Gastrocnemius medialis (tissue), 4 donors: Measurements from ENCODE around the gene CHKB. TPM values are rescaled to one million over a fixed set of nuclear protein-coding genes. Genes with fewer than 3 reads are reported as not detected.

Experiments used
- ATAC-seq, 2 donors: fragments of 150-250 bp; one replicate each; pipeline ENCODE4 v1.9.1; 2016
- DNase-seq, 2 donors: peaks; one replicate each; pipeline ENCODE4 v3.0.0-alpha.2; 2019
- H3K27ac ChIP-seq, 4 donors: fragments of 200-600 bp; sonication (generic); 1 replicate in 1 of 4; 2 replicates in 3 of 4; pipeline ENCODE4 v1.5.1; 2016 to 2018; ENCODE audit warnings: mild to moderate bottlenecking in 2 of 4, moderate library complexity in 1 of 4
- H3K27me3 ChIP-seq, 3 donors: fragments of 200-600 bp; sonication (generic) in 2 of 3; 1 replicate in 1 of 3; 2 replicates in 2 of 3; pipeline versions ENCODE4 v1.5.1 to v1.6.0; 2016 to 2019; ENCODE audit warnings: mild to moderate bottlenecking in 1 of 3, moderate library complexity in 1 of 3
- H3K36me3 ChIP-seq, 2 donors: fragments of 200-600 bp; sonication (generic) in 1 of 2; one replicate each; pipeline ENCODE4 v1.5.1; 2017 to 2018
- H3K4me1 ChIP-seq, 2 donors: fragments of 200-600 bp; sonication (generic) in 1 of 2; one replicate each; pipeline ENCODE4 v1.5.1; 2016 to 2017; ENCODE audit warnings: mild to moderate bottlenecking in 2 of 2
- H3K4me3 ChIP-seq, 4 donors: fragments of 200-600 bp; sonication (generic) in 3 of 4; 1 replicate in 1 of 4; 2 replicates in 3 of 4; pipeline ENCODE4 v1.5.1; 2016 to 2019; ENCODE audit warnings: mild to moderate bottlenecking in 2 of 4
- H3K9me3 ChIP-seq, 3 donors: fragments of 200-600 bp; sonication (generic) in 2 of 3; 1 replicate in 1 of 3; 2 replicates in 2 of 3; pipeline ENCODE4 v1.5.1; 2016 to 2019
- POLR2A ChIP-seq, 2 donors: fragments of 450-650 bp; IDR thresholded peaks; one replicate each; pipeline ENCODE4 v1.6.1; 2017; ENCODE audit warnings: antibody characterized with exemption in 2 of 2, mild to moderate bottlenecking in 2 of 2, moderate library complexity in 2 of 2
- in situ Hi-C, 4 donors: fragments of 200-750 bp; cut with MboI; loops; one replicate each; pipeline versions ENCODE4 v1.15.0 to v1.8.0; 2017; ENCODE audit warnings: low sequenced_read_pairs in 4 of 4
- intact Hi-C: fragments of 100-400 bp; cut with DNase I; formaldehyde crosslinking; loops from one replicate; pipeline ENCODE4 v1.15.1; 2023; ENCODE audit warnings: low total_unique reads
- total RNA-seq, 4 donors: library from RNA; depleted of rRNA; stranded (reverse); fragments of >200 nt; gene quantifications; one replicate each; pipeline versions ENCODE4 v1.1.0 to v1.2.3, GENCODE V29; 2016
- TF ChIP-seq, protein P1 (sequence below), 5 experiments: fragments of 450-650 bp in 3 of 5; fragments of 200-600 bp in 2 of 5; sonication (generic) in 2 of 5; IDR thresholded peaks in 4 of 5; conservative IDR thresholded peaks in 1 of 5; 1 replicate in 4 of 5; 2 replicates in 1 of 5; pipeline ENCODE4 v1.5.1; 2016 to 2019; ENCODE audit warnings: antibody characterized with exemption in 5 of 5, mild to moderate bottlenecking in 3 of 5, moderate library complexity in 3 of 5

The CHKB gene
- total RNA-seq, result 10 to 100 TPM; 10.8 to 39.7 (median 24.4) TPM

GRCh38 chr22:50582493-50583293 lies at the start of gene CHKB:
Gene CHKB (minus strand): TSS chr22:50582849. CDS start chr22:50582781, 68 bp downstream.
- Histone ChIP-seq H3K27me3 (no peaks in the 10 kb centered on the region), H3K4me1 (peaks cover 27 to 39% of the 10 kb centered on the region in 2 donors), H3K27ac (peak within 1 kb of the TSS; percentile 89 to 98 (median 96)), H3K36me3 (peaks cover 0 to 7% of the 10 kb centered on the region in 2 donors), H3K4me3 (peak within 1 kb of the TSS; percentile 69 to 96 (median 74)), H3K9me3 (no peaks in the 10 kb centered on the region)
- in situ Hi-C loops, result no loop called here
- peak; percentile 79 to 89 for ATAC-seq
- intact Hi-C loops, result loop anchor here (1.0 to 2.0 kb wide), 2 partner anchors 20 to 74 kb away; partner anchors contain the start of genes NCAPH2 and SYCE3
- peak; percentile 97 to 98 for DNase-seq
- TF ChIP-seq, protein P1, sequence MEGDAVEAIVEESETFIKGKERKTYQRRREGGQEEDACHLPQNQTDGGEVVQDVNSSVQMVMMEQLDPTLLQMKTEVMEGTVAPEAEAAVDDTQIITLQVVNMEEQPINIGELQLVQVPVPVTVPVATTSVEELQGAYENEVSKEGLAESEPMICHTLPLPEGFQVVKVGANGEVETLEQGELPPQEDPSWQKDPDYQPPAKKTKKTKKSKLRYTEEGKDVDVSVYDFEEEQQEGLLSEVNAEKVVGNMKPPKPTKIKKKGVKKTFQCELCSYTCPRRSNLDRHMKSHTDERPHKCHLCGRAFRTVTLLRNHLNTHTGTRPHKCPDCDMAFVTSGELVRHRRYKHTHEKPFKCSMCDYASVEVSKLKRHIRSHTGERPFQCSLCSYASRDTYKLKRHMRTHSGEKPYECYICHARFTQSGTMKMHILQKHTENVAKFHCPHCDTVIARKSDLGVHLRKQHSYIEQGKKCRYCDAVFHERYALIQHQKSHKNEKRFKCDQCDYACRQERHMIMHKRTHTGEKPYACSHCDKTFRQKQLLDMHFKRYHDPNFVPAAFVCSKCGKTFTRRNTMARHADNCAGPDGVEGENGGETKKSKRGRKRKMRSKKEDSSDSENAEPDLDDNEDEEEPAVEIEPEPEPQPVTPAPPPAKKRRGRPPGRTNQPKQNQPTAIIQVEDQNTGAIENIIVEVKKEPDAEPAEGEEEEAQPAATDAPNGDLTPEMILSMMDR (IDR thresholded peaks at IDR 0.05 in 4 of 5, conservative IDR thresholded peaks at IDR 0.05 in 1 of 5), result no peak
- TF ChIP-seq POLR2A (IDR thresholded peaks at IDR 0.05), result peak; percentile 96 to 98

GRCh38 chr22:50630376-50630775 lies 47.7 kb upstream of the CHKB start:
- TF ChIP-seq, protein P1 (IDR thresholded peaks at IDR 0.05 in 4 of 5, conservative IDR thresholded peaks at IDR 0.05 in 1 of 5), result no peak
- no peak for TF ChIP-seq POLR2A (IDR thresholded peaks at IDR 0.05)
- ATAC-seq (no peak), DNase-seq (no peak)
- intact Hi-C loops, result no loop called here
- Histone ChIP-seq H3K36me3 (no peaks in the 10 kb centered on the region), H3K27ac (no peak overlapping the region), H3K27me3 (no peaks in the 10 kb centered on the region), H3K4me1 (peaks cover 9 to 18% of the 10 kb centered on the region in 2 donors), H3K4me3 (no peak overlapping the region), H3K9me3 (no peaks in the 10 kb centered on the region)
- in situ Hi-C loops, result no loop called here

GRCh38 chr22:50628543-50629134 lies 46.0 kb upstream of the CHKB start:
- H3K27me3 ChIP-seq, result no peaks in the 10 kb centered on the region
- peaks cover 9 to 18% of the 10 kb centered on the region in 2 donors for H3K4me1 ChIP-seq
- no peak for TF ChIP-seq POLR2A (IDR thresholded peaks at IDR 0.05)
- TF ChIP-seq, protein P1 (IDR thresholded peaks at IDR 0.05 in 4 of 5, conservative IDR thresholded peaks at IDR 0.05 in 1 of 5), result no peak
- H3K9me3 ChIP-seq, result no peaks in the 10 kb centered on the region
- H3K4me3 ChIP-seq, result peak overlapping the region; percentile 75 to 91 (median 87)
- peak overlapping the region; percentile 82 to 87 (median 84) for H3K27ac ChIP-seq
- DNase-seq, result no peak
- no peaks in the 10 kb centered on the region for H3K36me3 ChIP-seq
- no peak for ATAC-seq
- intact Hi-C loops, result loop anchor here (1.0 to 5.0 kb wide), 2 partner anchors 44 to 101 kb away; partner anchors contain the start of gene SCO2
- in situ Hi-C loops, result no loop called here

- intact Hi-C loops (loop anchor here (1.0 to 5.0 kb wide), 2 partner anchors 44 to 101 kb away; partner anchors contain the start of gene SCO2), in situ Hi-C loops (no loop called here)
Measured at GRCh38 chr22:50627642-50628542, 45.2 kb upstream of the CHKB start, which contains the start of gene ARSA. Gene ARSA (minus strand): TSS chr22:50628152. CDS start chr22:50627779, 373 bp downstream.

More at GRCh38 chr22:50627642-50628542, 45.2 kb upstream of the CHKB start, which contains the start of gene ARSA:
- Histone ChIP-seq H3K36me3 (no peaks in the 10 kb centered on the region), H3K4me1 (peaks cover 9 to 18% of the 10 kb centered on the region in 2 donors), H3K27me3 (no peaks in the 10 kb centered on the region), H3K27ac (peak within 1 kb of the TSS; percentile 82 to 87 (median 84)), H3K4me3 (peak within 1 kb of the TSS; percentile 84 to 91 (median 88)), H3K9me3 (no peaks in the 10 kb centered on the region)
- ATAC-seq, result peak; percentile 92 to 93
- TF ChIP-seq, protein P1 (IDR thresholded peaks at IDR 0.05 in 4 of 5, conservative IDR thresholded peaks at IDR 0.05 in 1 of 5), result peak in 3 of 5 experiments; percentile 15 to 44 (median 29)
- TF ChIP-seq POLR2A (IDR thresholded peaks at IDR 0.05), result peak; percentile 28 to 31
- DNase-seq, result peak; percentile 69 to 80
